KOPT-K1 (cell line): Measurements from ENCODE around the gene TET3.
A peak's percentile ranks its signal among the peaks of the same experiment; 100 is the strongest.

Experiments used
- H3K27ac ChIP-seq: fragments of 200-600 bp; sonication (generic); 2 replicates; pipeline ENCODE4 v1.5.1; 2016; ENCODE audit warnings: antibody characterized with exemption, mild to moderate bottlenecking, low read depth, low read length; ENCODE audit not compliant: poor library complexity, severe bottlenecking
- H3K36me3 ChIP-seq: fragments of 200-600 bp; sonication (generic); 2 replicates; pipeline ENCODE4 v1.5.1; 2017; ENCODE audit warnings: antibody characterized with exemption, mild to moderate bottlenecking, low read length, moderate library complexity; ENCODE audit not compliant: insufficient read depth
- H3K9me3 ChIP-seq: fragments of 200-600 bp; sonication (generic); 2 replicates; pipeline ENCODE4 v1.5.1; 2017; ENCODE audit warnings: antibody characterized with exemption, low read length, mild to moderate bottlenecking; ENCODE audit not compliant: insufficient read depth, poor library complexity, severe bottlenecking

The TET3 gene

GRCh38 chr2:74002505-74003421 lies 18.1 kb downstream of the TET3 start:
- peaks cover 53% of the 10 kb centered on the region for H3K36me3 ChIP-seq
- H3K27ac ChIP-seq, result peak overlapping the region; percentile 14
- no peaks in the 10 kb centered on the region for H3K9me3 ChIP-seq

- Histone ChIP-seq H3K27ac (no peak overlapping the region), H3K36me3 (peaks cover 50% of the 10 kb centered on the region), H3K9me3 (no peaks in the 10 kb centered on the region)
Observed at GRCh38 chr2:74003494-74004211, 18.9 kb downstream of the TET3 start.

GRCh38 chr2:74004212-74005182 lies 19.8 kb downstream of the TET3 start:
- Histone ChIP-seq H3K27ac (no peak overlapping the region), H3K9me3 (no peaks in the 10 kb centered on the region), H3K36me3 (peaks cover 51% of the 10 kb centered on the region)

GRCh38 chr2:74005786-74006185 lies 21.1 kb downstream of the TET3 start:
- H3K27ac ChIP-seq, result no peak overlapping the region
- peaks cover 63% of the 10 kb centered on the region for H3K36me3 ChIP-seq
- H3K9me3 ChIP-seq, result no peaks in the 10 kb centered on the region

GRCh38 chr2:74006459-74006858 lies 21.7 kb downstream of the TET3 start:
- H3K9me3 ChIP-seq, result no peaks in the 10 kb centered on the region
- peaks cover 63% of the 10 kb centered on the region for H3K36me3 ChIP-seq
- peak overlapping the region; percentile 21 for H3K27ac ChIP-seq

GRCh38 chr2:74007121-74007520 lies 22.4 kb downstream of the TET3 start:
- Histone ChIP-seq H3K9me3 (no peaks in the 10 kb centered on the region), H3K36me3 (peaks cover 63% of the 10 kb centered on the region), H3K27ac (no peak overlapping the region)

- Histone ChIP-seq H3K36me3 (peaks cover 63% of the 10 kb centered on the region), H3K9me3 (no peaks in the 10 kb centered on the region), H3K27ac (no peak overlapping the region)
Observed at GRCh38 chr2:74007711-74008110, 23.0 kb downstream of the TET3 start.

GRCh38 chr2:74008761-74009395 lies 24.2 kb downstream of the TET3 start:
- H3K36me3 ChIP-seq, result peaks cover 63% of the 10 kb centered on the region
- no peak overlapping the region for H3K27ac ChIP-seq
- H3K9me3 ChIP-seq, result no peaks in the 10 kb centered on the region

- H3K36me3 ChIP-seq, result peaks cover 58% of the 10 kb centered on the region
- no peaks in the 10 kb centered on the region for H3K9me3 ChIP-seq
- no peak overlapping the region for H3K27ac ChIP-seq
Observed at GRCh38 chr2:74009577-74009976, 24.9 kb downstream of the TET3 start.

GRCh38 chr2:74010087-74010541 lies 25.4 kb downstream of the TET3 start:
- Histone ChIP-seq H3K27ac (no peak overlapping the region), H3K9me3 (no peaks in the 10 kb centered on the region), H3K36me3 (peaks cover 55% of the 10 kb centered on the region)

- no peak overlapping the region for H3K27ac ChIP-seq
Observed at GRCh38 chr2:74011246-74011645, 26.5 kb downstream of the TET3 start.

GRCh38 chr2:74014813-74015212 lies 30.1 kb downstream of the TET3 start:
- Histone ChIP-seq H3K36me3 (peaks cover 26% of the 10 kb centered on the region; the same call in 1 of the 2 replicates), H3K9me3 (no peaks in the 10 kb centered on the region)

More at GRCh38 chr2:74011246-74011645, 26.5 kb downstream of the TET3 start:
- H3K9me3 ChIP-seq, result no peaks in the 10 kb centered on the region
- H3K36me3 ChIP-seq, result peaks cover 44% of the 10 kb centered on the region

GRCh38 chr2:74017223-74017622 lies 32.5 kb downstream of the TET3 start:
- H3K27ac ChIP-seq, result no peak overlapping the region
- H3K9me3 ChIP-seq, result no peaks in the 10 kb centered on the region
- H3K36me3 ChIP-seq, result peaks cover 19% of the 10 kb centered on the region; the same call in 1 of the 2 replicates

More at GRCh38 chr2:74014813-74015212, 30.1 kb downstream of the TET3 start:
- no peak overlapping the region for H3K27ac ChIP-seq

- Histone ChIP-seq H3K9me3 (no peaks in the 10 kb centered on the region), H3K27ac (no peak overlapping the region), H3K36me3 (peaks cover 18% of the 10 kb centered on the region; the same call in 1 of the 2 replicates)
Observed at GRCh38 chr2:74019516-74019915, 34.8 kb downstream of the TET3 start.
